G401 (cell line): ENCODE measurements around the gene WDR44. TPM values are rescaled to one million over a fixed set of nuclear protein-coding genes. Genes with fewer than 3 reads are reported as not detected.

Experiments
- DNase-seq: peaks from one replicate; pipeline ENCODE4 v3.0.0-alpha.2; 2015; ENCODE audit warnings: low spot score
- in situ Hi-C: cut with HindIII; loops from 2 replicates; pipeline ENCODE4 v1.10.0; 2016; ENCODE audit warnings: low sequenced_read_pairs, mixed read lengths
- total RNA-seq: library from RNA; depleted of rRNA; stranded (reverse); fragments of >200 nt; shearing (Covaris generic); gene quantifications from 2 replicates; pipeline ENCODE4 v1.2.3, GENCODE V29; 2014; rRNA removed

The WDR44 gene
- total RNA-seq, 1 experiment from 2014 or later, result 6.4 TPM

- no peak for DNase-seq
- in situ Hi-C loops, result no loop called here
Observed at GRCh38 chrX:118499295-118499694, 153.4 kb downstream of the WDR44 start.

Other genes with a start within 250 kb of the WDR44 start
- not detected in 2 replicates for gene KLHL13, start 229.3 kb upstream of the WDR44 start, total RNA-seq
- 0.88 TPM in 1 of 2 replicates, not detected in the other for gene DOCK11, start 149.7 kb downstream of the WDR44 start, total RNA-seq